SK-N-SH treated with all-trans-retinoic acid at 6 μM for 48 hours (cell line): ENCODE results near the gene WNT7A.

Experiments used
- ARNTL ChIP-seq: fragments of 450-650 bp; formaldehyde crosslinking; IDR thresholded peaks from 2 replicates; pipeline ENCODE4 v1.5.0; 2020; ENCODE audit warnings: low read depth, mild to moderate bottlenecking, moderate library complexity, borderline replicate concordance
- CREB5 ChIP-seq: fragments of 250-450 bp; sonication (Bioruptor Pico); IDR thresholded peaks from 2 replicates; pipeline ENCODE4 v1.5.1; 2020; ENCODE audit warnings: low read depth, mild to moderate bottlenecking, moderate library complexity
- CSDC2 ChIP-seq: fragments of 250-450 bp; sonication (Bioruptor Pico); IDR thresholded peaks from 2 replicates; pipeline ENCODE4 v1.5.0; 2020; ENCODE audit warnings: mild to moderate bottlenecking, moderate library complexity
- CSRNP3 ChIP-seq: fragments of 250-450 bp; sonication (Bioruptor Pico); IDR thresholded peaks from 2 replicates; pipeline ENCODE4 v1.5.1; 2021; ENCODE audit warnings: mild to moderate bottlenecking, moderate library complexity
- ESRRG ChIP-seq: fragments of 250-450 bp; sonication (Bioruptor Pico); IDR thresholded peaks from 2 replicates; pipeline ENCODE4 v1.6.1; 2021; ENCODE audit warnings: mild to moderate bottlenecking
- RARB ChIP-seq: fragments of 250-450 bp; sonication (Bioruptor Pico); IDR thresholded peaks from 2 replicates; pipeline ENCODE4 v1.8.0; 2021; ENCODE audit warnings: mild to moderate bottlenecking, moderate library complexity
- SNAI2 ChIP-seq: fragments of 250-450 bp; sonication (Bioruptor Pico); IDR thresholded peaks from 2 replicates; pipeline ENCODE4 v1.5.0; 2020; ENCODE audit warnings: mild to moderate bottlenecking, moderate library complexity
- TCF4 ChIP-seq: fragments of 250-450 bp; sonication (Bioruptor Pico); IDR thresholded peaks from 2 replicates; pipeline ENCODE4 v1.8.0; 2021; ENCODE audit warnings: mild to moderate bottlenecking, moderate library complexity, borderline replicate concordance
- ZC3H10 ChIP-seq: fragments of 250-450 bp; sonication (Bioruptor Pico); IDR thresholded peaks from 2 replicates; pipeline ENCODE4 v1.5.1; 2021; ENCODE audit warnings: mild to moderate bottlenecking, moderate library complexity
- ZNF565 ChIP-seq: fragments of 450-650 bp; formaldehyde crosslinking; conservative IDR thresholded peaks from 2 replicates; pipeline ENCODE4 v1.5.0; 2020; ENCODE audit warnings: low read depth, mild to moderate bottlenecking, moderate library complexity
- TF ChIP-seq, protein P1 (sequence below): fragments of 250-450 bp; sonication (Bioruptor Pico); IDR thresholded peaks from 2 replicates; pipeline ENCODE4 v1.8.0; 2021; ENCODE audit warnings: low read depth, mild to moderate bottlenecking, moderate library complexity, borderline replicate concordance
- TF ChIP-seq, protein P2 (sequence below): fragments of 250-450 bp; sonication (Bioruptor Pico); IDR thresholded peaks from 2 replicates; pipeline ENCODE4 v1.5.0; 2020; ENCODE audit warnings: mild to moderate bottlenecking, moderate library complexity

DNA sequence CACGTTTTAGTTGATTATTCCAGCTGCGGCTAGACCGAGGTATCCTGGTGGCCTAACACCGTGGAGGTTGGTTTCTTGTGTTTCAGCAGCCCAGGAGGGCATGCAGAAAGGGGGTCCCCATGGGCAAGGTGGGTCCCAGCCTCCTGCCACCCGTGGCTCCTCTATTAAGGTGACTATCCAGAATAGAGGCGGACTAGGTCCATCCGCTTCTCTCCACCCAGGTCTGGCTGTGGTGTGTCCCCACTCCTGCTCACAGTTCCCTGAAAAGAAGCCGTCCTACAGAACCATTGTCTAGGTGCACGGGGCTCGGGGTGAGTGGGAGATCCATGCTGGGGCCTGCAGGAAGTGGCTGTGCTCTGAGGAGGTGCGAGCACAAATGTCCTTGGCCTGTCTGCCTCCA lies 81.5 kb downstream of the WNT7A start:
- TF ChIP-seq ZNF565 (CRISPR knock-in tag) (no peak), ESRRG (no peak), CSRNP3 (no peak), ZC3H10 (CRISPR knock-in tag) (no peak), RARB (CRISPR knock-in tag) (no peak), ARNTL (CRISPR knock-in tag) (no peak), SNAI2 (CRISPR knock-in tag) (no peak), TCF4 (CRISPR knock-in tag) (no peak), CREB5 (CRISPR knock-in tag) (no peak), CSDC2 (CRISPR knock-in tag) (no peak)
- TF ChIP-seq, protein P1, sequence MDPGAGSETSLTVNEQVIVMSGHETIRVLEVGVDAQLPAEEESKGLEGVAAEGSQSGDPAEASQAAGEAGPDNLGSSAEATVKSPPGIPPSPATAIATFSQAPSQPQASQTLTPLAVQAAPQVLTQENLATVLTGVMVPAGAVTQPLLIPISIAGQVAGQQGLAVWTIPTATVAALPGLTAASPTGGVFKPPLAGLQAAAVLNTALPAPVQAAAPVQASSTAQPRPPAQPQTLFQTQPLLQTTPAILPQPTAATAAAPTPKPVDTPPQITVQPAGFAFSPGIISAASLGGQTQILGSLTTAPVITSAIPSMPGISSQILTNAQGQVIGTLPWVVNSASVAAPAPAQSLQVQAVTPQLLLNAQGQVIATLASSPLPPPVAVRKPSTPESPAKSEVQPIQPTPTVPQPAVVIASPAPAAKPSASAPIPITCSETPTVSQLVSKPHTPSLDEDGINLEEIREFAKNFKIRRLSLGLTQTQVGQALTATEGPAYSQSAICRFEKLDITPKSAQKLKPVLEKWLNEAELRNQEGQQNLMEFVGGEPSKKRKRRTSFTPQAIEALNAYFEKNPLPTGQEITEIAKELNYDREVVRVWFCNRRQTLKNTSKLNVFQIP (CRISPR knock-in tag) = no peak
- TF ChIP-seq, protein P2, sequence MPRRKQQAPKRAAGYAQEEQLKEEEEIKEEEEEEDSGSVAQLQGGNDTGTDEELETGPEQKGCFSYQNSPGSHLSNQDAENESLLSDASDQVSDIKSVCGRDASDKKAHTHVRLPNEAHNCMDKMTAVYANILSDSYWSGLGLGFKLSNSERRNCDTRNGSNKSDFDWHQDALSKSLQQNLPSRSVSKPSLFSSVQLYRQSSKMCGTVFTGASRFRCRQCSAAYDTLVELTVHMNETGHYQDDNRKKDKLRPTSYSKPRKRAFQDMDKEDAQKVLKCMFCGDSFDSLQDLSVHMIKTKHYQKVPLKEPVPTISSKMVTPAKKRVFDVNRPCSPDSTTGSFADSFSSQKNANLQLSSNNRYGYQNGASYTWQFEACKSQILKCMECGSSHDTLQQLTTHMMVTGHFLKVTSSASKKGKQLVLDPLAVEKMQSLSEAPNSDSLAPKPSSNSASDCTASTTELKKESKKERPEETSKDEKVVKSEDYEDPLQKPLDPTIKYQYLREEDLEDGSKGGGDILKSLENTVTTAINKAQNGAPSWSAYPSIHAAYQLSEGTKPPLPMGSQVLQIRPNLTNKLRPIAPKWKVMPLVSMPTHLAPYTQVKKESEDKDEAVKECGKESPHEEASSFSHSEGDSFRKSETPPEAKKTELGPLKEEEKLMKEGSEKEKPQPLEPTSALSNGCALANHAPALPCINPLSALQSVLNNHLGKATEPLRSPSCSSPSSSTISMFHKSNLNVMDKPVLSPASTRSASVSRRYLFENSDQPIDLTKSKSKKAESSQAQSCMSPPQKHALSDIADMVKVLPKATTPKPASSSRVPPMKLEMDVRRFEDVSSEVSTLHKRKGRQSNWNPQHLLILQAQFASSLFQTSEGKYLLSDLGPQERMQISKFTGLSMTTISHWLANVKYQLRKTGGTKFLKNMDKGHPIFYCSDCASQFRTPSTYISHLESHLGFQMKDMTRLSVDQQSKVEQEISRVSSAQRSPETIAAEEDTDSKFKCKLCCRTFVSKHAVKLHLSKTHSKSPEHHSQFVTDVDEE (CRISPR knock-in tag) = no peak
